ENCODE data around the gene CIB4. TPM values are rescaled to one million over a fixed set of nuclear protein-coding genes. Genes with fewer than 3 reads are reported as not detected.

Gene CIB4
- total and polyA plus RNA-seq, 9 of the 15 experiments (the other 6 are each of a cell fraction or from before 2014, with no cell fraction given): not detected

GRCh38 chr2:26579723-26580040 lies 61.5 kb downstream of the CIB4 start:
- H3K9ac ChIP-seq (ENCODE audit: insufficient read depth in 1 of 2, low read depth in 2 of 2, low read length in 2 of 2): no peak overlapping the region
- H3K9me3 ChIP-seq (replicated peaks; ENCODE audit: control insufficient read depth, insufficient read depth, low read depth, low read length): no peaks in the 10 kb centered on the region
- no peak for TF ChIP-seq SNRNP70 (optimal IDR thresholded peaks at IDR 0.05; ENCODE audit: low read depth, low read length)
- no peak for TF ChIP-seq PTBP1 (IDR thresholded peaks at IDR 0.05; ENCODE audit: low read depth, low read length)
- no peak for TF ChIP-seq KLF13 (tag; IDR thresholded peaks at IDR 0.05; ENCODE audit: borderline replicate concordance, low read depth)
- TF ChIP-seq E2F3 (CRISPR knock-in tag; IDR thresholded peaks at IDR 0.05): no peak
- no peak for TF ChIP-seq ZNF175 (CRISPR knock-in tag; IDR thresholded peaks at IDR 0.05; ENCODE audit: low read depth)
- TF ChIP-seq MED1 (CRISPR knock-in tag; IDR thresholded peaks at IDR 0.05; ENCODE audit: borderline replicate concordance): no peak
- no peak for TF ChIP-seq NFIC (IDR thresholded peaks at IDR 0.05)
- no peak for TF ChIP-seq ZNF311 (CRISPR knock-in tag; IDR thresholded peaks at IDR 0.05)
- TF ChIP-seq HES1 (IDR thresholded peaks at IDR 0.05; ENCODE audit: low read depth): no peak
- intact Hi-C loops (cut with micrococcal nuclease) (no loop called here), in situ Hi-C loops (cut with MboI) (no loop called here)
- H3K27me3 ChIP-seq (ENCODE audit: control insufficient read depth in 2 of 2, insufficient read depth in 2 of 2, low read length in 2 of 2): peaks cover 34 to 96% of the 10 kb centered on the region in 2 experiments
- peaks cover 4% of the 10 kb centered on the region; the same call in 1 of the 2 replicates for H4K20me1 ChIP-seq (replicated peaks; ENCODE audit: control insufficient read depth, insufficient read depth, low read length)
- H3K4me1 ChIP-seq (replicated peaks in 1 of 2; ENCODE audit: control insufficient read depth in 2 of 2, insufficient read depth in 2 of 2, low read length in 2 of 2): no peaks in the 10 kb centered on the region
- no peak for ATAC-seq
- FAIRE-seq: no peak
- no peak for DNase-seq (ENCODE audit: extremely low read depth in 1 of 4, low spot score in 3 of 4)
- H3K9me1 ChIP-seq (ENCODE audit: control insufficient read depth, insufficient read depth, low read length): no peaks in the 10 kb centered on the region
- ChIA-PET POLR2A (interaction anchor here (0.6 to 0.8 kb wide), 2 partner anchors 13 to 141 kb away, joined by 3 to 5 read pairs; no protein-coding TSS in a partner anchor), CTCF (ENCODE audit: low intra/inter-chr PET ratio) (no interaction called here)
- no peak overlapping the region for H3K4me3 ChIP-seq
- no TSS peak for BruUV-seq (replicated peaks)
- no peaks in the 10 kb centered on the region for H3K36me3 ChIP-seq (ENCODE audit: control insufficient read depth, insufficient read depth, low read length)
- H2AFZ ChIP-seq (ENCODE audit: low read depth, low read length): no peak overlapping the region
- no peaks in the 10 kb centered on the region for H3K79me2 ChIP-seq (ENCODE audit: control insufficient read depth, insufficient read depth, low read length)
- WGBS (ENCODE audit: insufficient coverage, low coverage, missing lambda C conversion rate): 9% methylated on average over 5 of the region's 5 CpGs
- H3K4me2 ChIP-seq (ENCODE audit: insufficient read depth, low read length): no peak overlapping the region
- H3K27ac ChIP-seq (ENCODE audit: extremely low read depth, low read depth, low read length): no peak overlapping the region
